Epithelial cell of proximal tubule (primary cell): ENCODE data around the gene AAK1. TPM values are rescaled to one million over a fixed set of nuclear protein-coding genes. Genes with fewer than 3 reads are reported as not detected.
"Not testable (repeated sequence)": the region's sequence is repeated elsewhere in the genome, so short reads cannot be mapped to it uniquely, and the experiment has no call there.

ENCODE experiments used
- DNase-seq: peaks from one replicate; pipeline ENCODE4 v3.0.0-alpha.2; 2011; ENCODE audit warnings: low read depth
- H3K4me3 ChIP-seq: 2 replicates; pipeline ENCODE4 v1.5.1; 2011; ENCODE audit warnings: low read depth, mild to moderate bottlenecking, low read length
- total RNA-seq: library from RNA; depleted of rRNA; stranded (reverse); fragments of >200 nt; gene quantifications from 2 replicates; pipeline ENCODE4 v1.2.3, GENCODE V29; 2015
- TF ChIP-seq, protein P1 (sequence below): conservative IDR thresholded peaks from 2 replicates; pipeline ENCODE4 v1.5.1; 2012; ENCODE audit warnings: low read depth, mild to moderate bottlenecking, low read length

The AAK1 gene
- total RNA-seq, 1 donor from 2014 or later = 32.2 TPM

DNA sequence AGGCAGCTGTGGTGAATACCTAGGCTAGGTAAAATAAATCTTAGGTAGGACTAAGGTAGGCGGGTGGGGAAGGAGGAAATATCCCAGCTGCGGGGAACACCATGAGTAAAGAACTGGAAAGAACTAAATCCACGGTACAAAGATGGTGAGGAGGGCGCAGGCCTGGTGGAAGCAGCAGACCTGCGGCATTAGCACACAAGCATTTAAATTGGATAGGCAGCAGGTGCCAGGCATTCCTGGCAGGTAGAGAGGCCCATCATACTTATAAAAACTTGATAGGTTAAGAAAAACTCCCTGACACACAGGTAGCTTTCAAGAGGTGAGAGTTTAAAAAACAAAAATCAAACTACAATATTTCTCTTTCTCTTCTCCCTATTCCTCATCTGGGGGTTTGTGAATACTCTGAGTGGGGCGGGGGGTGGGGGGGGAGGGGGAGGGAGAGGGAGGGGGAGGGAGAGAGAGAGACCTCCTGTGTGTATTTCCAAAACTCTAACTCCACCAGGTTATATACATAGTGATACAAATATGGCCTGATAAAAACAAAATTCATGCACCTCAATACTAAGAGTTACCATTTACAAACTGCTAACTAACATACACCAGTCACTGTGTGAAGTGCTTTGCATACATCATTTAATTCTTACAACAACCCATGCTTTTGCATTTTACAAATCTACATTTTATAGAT, 13.5 kb downstream of the AAK1 start:
- DNase-seq = no peak
- no peak overlapping the region for H3K4me3 ChIP-seq
- TF ChIP-seq, protein P1, sequence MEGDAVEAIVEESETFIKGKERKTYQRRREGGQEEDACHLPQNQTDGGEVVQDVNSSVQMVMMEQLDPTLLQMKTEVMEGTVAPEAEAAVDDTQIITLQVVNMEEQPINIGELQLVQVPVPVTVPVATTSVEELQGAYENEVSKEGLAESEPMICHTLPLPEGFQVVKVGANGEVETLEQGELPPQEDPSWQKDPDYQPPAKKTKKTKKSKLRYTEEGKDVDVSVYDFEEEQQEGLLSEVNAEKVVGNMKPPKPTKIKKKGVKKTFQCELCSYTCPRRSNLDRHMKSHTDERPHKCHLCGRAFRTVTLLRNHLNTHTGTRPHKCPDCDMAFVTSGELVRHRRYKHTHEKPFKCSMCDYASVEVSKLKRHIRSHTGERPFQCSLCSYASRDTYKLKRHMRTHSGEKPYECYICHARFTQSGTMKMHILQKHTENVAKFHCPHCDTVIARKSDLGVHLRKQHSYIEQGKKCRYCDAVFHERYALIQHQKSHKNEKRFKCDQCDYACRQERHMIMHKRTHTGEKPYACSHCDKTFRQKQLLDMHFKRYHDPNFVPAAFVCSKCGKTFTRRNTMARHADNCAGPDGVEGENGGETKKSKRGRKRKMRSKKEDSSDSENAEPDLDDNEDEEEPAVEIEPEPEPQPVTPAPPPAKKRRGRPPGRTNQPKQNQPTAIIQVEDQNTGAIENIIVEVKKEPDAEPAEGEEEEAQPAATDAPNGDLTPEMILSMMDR = no peak

DNA sequence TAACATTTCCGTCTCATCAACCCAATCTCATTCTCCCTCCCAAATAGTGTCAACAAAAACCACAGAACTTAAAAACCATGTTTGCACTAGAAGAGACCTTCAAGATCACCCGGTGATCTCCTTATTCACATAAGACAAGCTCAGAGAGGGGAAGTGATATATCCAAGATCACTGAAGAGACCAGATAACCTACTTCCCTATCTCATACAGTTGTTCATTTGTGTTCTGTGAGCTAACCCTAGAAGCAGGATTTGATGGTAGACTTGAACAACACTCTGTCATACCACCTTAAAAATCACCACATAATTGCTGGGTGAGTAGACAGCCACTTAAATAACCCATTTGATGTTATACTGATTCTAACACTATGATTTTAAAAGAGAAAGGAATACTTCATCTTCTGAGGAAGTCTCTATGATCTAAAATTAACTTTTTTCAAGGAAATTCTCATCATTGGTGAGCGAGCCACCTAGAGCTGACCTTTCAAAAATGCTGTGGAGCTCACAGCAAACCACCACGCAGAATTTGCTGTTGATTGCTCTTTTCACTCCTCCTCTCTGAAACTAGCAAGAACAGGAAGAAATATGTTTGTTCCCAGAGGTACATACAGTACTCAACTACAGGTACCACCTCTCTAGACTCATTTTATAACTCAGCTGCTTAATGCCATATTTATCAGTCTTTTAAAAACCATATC, 15.1 kb downstream of the AAK1 start:
- no peak overlapping the region for H3K4me3 ChIP-seq
- no peak for DNase-seq
- TF ChIP-seq, protein P1 = no peak

DNA sequence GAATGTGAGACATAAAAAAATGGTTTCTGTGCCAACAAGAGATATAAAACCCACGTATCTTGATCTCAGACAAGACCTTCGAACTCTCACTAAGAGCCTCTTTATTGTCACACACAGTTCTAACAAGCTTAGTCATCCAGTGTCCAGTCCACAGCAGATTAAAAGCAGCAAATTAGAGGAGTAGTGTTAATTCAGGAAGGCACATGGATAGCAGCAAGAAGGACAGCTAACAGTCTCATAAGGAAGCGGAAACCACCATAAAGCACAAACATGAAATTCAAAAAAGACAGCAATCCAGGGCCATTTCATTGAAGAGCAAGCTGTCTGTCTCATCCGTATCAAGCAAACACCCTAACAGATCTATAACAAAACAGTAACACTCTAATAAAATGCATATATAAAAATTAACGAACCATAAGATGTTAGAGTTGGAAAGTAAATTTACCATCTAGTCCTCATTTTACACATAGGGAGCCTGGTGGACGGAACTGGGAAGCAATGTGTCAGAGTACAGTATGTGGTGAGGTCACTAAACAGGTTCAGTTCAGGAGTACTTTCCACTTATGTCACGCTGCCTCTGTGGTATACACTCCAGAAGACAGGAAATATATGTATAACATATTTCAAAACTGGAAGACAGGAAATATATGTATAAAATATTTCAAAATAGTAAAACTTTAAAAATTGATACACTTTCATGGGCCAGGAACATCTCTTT, 18.3 kb downstream of the AAK1 start:
- TF ChIP-seq, protein P1 = no peak
- H3K4me3 ChIP-seq = no peak overlapping the region
- no peak for DNase-seq

DNA sequence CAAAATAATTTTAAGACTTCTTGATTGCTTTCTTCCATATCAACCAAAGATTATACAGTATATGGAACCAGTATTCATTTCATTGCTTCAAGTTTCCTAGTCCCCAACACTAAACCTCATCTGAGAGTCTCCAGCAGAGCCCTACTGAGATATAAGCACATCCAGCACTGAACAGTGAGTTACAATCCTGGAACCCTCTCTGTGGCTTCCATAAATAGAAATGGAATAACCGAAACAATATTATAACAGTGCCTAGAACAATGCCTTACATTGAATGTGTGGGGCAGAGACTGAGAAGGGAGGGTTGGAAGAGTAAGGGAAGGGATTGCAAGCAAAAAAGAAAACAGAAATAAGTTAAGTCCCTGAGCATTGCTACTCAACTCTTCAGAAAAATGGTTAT, 18.9 kb downstream of the AAK1 start:
- no peak for DNase-seq
- no peak overlapping the region for H3K4me3 ChIP-seq
- TF ChIP-seq, protein P1 = no peak

DNA sequence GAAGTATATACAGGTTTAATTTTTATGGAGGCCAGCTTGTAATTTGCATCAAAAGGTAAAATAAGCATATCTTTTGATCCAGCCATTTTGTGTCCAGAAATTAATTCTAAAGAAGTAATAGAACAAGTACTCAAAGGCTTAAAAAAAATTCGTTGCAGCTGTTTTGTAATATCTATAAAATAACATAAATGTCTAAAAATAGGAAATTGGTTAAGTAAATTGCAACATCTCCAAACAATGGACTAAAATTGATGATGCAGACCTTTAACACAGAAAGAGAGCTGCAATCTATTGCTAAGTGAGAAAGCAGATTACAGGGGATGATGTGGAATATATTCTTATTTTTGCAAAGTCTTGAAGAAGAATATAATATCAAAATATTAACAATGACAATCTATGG, 19.4 kb downstream of the AAK1 start:
- TF ChIP-seq, protein P1 = no peak
- no peak for DNase-seq
- H3K4me3 ChIP-seq = no peak overlapping the region

DNA sequence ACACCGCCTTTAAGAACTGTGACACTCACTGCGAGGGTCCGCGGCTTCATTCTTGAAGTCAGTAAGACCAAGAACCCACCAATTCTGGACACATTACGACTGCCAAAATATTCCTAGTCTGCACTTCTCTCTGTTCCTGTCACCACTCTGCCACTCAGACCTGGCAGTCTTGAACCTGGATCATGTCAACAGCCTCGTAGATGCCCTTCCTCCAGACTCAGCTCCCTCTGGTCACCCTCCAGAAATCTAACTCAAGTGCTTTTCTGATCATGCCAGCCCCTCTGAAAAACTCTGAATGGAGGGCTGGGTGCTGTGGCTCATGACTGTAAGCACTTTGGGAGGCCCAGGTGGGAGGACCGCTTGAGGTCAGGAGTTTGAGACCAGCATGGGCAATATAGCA, 20.3 kb downstream of the AAK1 start:
- DNase-seq = no peak
- no peak overlapping the region for H3K4me3 ChIP-seq
- TF ChIP-seq, protein P1 = no peak

DNA sequence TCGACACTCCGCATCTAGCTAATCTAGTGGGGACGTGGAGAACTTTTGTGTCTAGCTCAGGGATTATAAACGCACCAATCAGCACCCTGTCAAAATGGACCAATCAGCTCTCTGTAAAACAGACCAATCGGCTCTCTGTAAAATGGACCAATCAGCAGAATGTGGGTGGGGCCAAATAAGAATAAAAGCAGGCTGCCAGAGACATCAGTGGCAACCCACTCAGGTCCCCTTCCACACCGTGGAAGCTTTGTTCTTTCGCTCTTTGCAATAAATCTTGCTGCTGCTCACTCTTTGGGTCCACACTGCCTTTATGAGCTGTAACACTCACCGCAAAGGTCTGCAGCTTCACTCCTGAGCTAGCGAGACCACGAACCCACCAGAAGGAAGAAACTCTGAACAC, 20.7 kb downstream of the AAK1 start:
- H3K4me3 ChIP-seq, DNase-seq: not testable (repeated sequence)

DNA sequence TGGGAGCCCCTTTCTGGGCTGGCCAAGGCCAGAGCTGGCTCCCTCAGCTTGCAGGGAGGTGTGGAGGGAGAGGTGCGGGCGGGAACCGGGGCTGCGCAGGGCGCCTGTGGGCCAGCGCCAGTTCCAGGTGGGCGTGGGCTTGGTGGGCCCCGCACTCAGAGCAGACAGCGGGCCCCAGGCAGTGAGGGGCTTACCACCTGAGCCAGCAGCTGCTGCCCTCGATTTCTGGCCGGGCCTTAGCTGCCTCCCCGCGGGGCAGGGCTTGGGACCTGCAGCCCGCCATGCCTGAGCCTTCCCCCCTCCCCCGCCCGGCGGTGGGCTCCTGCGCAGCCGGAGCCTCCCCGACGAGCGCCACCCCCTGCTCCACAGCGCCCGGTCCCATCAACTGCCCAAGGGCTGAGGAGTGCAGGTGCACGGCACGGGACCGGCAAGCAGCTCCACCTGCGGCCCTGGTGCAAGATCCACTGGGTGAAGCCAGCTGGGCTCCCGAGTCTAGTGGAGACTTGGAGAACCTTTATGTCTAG, 21.5 kb downstream of the AAK1 start:
- DNase-seq, H3K4me3 ChIP-seq: not testable (repeated sequence)
